HL-60/S4 treated with phorbol 12-myristate 13-acetate at 8.2 ng/mL for 4 days and 3 days (cell line): ENCODE data around the gene ZNF366.

Experiments
- in situ Hi-C: fragments of 300-500 bp; cut with MboI; formaldehyde crosslinking; loops from 2 replicates; pipeline ENCODE4 v1.15.0; 2022; ENCODE audit warnings: low sequenced_read_pairs

The ZNF366 gene

DNA sequence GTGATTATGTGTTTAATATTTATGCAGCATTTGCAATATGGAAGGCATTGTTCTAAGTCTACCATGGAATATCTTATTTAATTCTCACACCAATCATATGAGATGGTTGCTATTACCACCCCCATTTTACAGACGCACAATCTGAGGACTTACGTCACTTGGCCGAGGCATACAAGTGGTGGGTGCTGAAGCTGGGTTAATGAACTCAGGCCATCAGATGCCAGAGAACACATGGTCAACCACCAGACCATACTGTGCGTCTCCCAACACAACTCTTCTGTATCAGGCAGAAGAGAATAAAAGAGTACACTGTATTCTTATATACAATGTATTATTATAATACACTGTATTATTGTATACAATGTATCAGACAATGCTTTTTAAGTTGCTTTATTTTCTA is 59.5 kb downstream of the ZNF366 start:
- in situ Hi-C loops: no loop called here

DNA sequence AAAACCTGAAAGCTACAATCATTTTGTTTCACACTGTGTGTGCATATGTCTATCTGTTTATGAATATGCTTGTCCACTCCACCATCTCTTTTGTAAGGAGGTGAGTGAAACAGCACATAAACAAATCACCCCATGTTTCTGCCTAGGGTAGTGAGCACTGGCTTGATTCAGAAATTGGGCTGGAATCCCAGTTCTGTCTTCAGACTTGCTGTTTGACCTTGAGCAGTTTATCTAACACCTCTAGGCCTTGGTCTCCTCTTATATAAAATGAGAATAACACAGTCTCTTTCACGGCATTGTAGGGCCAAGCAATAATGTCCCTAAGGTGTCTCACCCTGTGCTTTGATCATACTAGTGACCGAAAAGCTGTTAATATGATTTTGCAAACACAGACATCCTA is 61.2 kb downstream of the ZNF366 start:
- in situ Hi-C loops: no loop called here

DNA sequence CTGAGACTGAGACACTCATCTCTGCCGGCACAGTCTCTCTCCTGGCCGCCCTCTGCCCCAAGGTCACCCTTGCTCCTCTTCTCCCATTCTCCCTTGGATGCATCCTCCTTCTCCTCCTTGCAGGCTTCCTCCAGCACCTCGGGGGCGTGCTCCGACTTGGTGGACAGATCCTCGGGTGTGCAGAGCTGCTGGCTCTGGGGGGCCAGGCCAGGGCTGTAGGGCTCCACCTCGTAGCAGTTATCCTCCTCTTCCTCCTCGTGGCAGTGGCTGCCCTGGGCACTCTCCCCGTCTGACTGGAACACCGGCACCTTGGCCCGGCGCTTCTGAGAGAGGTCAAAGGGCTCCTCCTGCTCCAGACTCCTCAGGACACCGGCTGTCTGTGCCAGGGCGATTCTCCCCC is 63.3 kb downstream of the ZNF366 start:
- in situ Hi-C loops: no loop called here

DNA sequence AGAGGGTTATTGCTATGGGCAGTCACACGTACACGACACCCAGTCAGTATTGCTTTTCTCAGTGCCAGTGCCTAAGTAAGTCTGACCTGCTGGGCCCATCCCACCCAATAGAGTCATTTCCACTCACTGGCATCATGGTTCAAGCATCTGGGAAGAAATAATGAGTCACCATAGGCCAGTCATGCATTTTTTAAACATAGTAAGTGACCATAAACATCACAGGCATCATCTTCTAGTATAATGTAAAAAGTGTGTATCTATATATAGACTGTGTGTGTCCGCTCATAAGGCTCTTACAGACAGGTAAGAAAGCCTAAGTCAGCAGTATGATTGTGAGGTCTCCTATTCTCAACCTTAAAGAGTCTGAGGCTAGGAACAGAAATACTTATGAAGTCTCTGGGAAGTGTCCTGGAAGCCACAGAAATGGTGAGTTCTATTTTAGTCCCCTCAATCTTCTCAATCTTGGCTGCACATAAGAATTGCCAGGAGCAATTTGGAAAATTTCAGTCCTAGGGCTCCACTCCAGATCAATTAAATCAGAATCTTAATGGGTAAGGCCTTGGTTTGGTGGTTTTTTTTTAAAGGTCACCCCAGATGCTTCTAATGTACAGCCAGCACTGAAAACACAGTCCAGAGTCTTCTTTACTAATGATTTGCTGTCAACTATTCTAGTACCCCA is 65.2 kb downstream of the ZNF366 start:
- in situ Hi-C loops: no loop called here

DNA sequence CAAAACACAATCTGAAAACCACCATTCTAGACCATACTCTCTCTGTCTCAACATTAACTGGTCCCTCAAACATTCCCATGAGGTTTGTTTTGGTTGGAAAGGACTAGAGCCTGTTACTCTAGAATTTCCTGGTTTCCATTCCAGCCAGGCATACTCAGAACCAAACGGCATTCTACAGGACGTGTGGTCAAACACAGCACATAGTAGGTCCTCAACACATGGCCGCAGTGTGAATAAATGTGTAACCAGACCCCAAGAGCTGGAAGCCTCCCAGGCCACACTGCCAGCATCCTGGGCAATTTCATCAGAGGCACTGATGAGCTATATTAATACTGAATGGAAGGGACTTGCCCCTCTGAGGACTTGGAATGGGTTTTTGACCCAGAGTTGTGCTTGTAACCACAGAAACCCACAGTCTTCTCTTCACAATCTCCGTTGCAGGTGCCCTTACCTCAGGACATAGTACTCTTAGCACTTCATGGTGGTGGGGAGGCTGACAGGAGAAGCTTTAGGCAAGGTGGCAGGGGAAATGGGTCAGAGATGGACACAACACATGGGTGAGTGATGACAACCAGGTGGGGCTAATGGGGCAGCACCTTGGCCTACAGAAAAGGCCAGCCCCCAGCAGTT is 66.0 kb downstream of the ZNF366 start:
- in situ Hi-C loops: no loop called here

DNA sequence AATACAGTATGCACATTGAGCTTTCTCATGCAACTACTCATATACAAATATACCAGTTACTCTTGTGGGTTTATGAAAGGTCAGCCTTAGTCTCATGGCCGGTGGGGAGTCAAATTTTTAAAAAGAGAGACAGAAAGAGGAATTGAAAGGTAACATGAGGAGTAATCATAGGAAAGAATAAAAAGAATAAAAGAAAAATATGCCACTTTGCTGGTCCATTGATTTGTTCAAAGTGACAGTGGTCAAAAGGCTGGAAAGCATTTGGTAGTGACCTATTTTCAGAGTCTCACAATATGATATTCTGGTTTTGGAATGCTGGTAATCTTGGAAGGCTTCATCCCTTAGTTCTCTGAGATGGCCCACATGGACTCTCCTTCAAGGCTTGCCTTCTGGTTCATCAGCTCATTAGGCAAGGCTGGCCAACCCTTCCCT is 67.0 kb downstream of the ZNF366 start:
- in situ Hi-C loops: no loop called here

DNA sequence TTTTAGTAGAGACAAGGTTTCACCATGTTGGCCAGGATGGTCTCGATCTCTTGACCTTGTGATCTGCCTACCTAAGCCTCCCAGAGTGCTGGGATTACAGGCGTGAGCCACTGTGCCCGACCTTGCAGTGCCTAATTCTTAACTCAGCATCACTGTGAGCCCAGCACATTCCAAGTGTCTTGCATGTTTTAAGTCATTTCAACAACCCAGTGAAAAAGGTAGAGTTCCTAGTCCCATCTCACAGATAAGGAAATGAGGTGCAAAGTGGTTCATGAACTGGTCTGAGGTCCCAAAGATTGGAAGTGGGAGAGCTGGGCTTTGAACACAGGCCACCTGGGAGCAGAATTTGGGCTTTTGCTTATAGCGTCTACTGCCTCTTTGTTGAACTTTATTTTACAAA is 68.0 kb downstream of the ZNF366 start:
- in situ Hi-C loops: no loop called here

DNA sequence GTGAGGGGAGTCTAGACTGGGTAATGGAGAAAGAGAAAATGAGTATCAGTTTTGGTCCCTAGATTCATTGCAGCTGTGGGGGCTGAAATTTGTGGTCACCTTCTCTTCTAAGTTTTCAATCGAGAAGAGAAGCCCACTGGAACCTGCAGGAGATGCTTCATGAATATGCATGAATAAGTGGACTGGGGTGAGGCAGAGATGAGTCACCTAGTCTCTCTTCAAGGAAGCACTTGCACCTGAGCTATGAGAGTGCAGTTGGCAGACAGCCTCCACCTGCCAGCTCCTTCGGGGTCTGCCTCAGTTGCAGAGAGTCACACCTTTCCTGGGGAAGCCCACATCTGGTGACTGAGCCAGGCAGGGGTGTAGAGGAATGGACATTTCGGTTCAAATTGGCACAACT is 69.1 kb downstream of the ZNF366 start:
- in situ Hi-C loops: no loop called here

DNA sequence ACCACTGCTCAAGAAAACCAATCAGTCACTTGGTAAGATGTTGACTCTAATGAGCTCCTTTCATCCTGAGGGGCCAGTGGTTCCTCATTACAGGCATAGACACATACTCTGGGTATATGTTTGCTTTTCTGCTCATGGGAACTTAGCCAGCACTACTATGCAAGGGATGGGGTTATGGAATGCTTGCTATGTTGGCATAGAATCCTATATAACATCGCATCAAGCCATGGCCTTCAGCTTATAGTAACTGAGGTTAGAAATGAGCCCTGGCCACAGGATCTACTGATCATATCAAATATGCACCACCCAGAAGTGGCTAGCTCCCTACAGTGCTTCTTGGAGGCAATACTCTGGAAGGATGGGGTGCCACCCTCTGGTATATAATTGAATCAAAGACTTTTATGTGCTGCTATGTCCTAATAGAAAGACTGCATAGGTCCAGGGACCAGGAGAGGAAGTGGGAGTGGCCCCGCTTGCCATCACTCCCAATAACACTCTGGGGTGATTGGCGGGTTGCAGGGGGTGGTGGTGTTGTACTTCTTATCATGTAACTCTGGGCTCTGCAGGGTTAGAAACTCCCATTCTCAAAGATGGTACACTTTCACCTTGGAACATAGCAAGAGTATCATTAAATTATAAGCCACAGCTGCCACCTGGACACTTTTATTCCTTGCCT is 70.3 kb downstream of the ZNF366 start:
- in situ Hi-C loops: no loop called here

DNA sequence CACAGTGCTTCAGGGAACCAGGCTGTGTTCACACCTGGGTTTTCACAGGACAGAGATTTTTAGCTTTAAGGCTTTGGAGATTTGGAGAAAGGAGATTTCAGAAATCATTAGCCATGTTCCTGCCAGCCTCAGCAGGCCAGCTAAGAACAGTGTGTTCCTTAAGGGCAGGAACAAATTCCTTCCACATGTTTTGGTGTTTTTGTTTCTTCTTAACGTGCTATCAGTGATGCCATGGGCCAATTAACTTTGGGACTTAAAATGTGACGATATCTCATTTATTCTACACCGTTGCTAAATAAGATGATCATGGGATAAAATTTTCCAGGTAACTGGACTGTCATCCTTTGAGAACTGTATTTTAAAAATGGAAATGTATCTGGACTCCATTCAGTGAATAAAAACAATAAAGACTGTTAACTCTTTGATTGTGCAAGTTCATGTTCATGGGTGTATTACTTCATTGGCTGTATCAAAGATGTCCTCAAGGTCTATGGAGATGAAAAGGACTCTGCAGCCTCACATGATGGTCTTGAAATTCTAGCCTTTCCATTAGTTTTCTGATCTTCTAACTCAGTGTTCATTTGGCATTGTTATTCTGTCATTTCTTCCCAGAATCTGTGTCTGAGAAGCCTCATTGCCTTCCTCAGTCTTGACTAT is 72.3 kb downstream of the ZNF366 start:
- in situ Hi-C loops: no loop called here

DNA sequence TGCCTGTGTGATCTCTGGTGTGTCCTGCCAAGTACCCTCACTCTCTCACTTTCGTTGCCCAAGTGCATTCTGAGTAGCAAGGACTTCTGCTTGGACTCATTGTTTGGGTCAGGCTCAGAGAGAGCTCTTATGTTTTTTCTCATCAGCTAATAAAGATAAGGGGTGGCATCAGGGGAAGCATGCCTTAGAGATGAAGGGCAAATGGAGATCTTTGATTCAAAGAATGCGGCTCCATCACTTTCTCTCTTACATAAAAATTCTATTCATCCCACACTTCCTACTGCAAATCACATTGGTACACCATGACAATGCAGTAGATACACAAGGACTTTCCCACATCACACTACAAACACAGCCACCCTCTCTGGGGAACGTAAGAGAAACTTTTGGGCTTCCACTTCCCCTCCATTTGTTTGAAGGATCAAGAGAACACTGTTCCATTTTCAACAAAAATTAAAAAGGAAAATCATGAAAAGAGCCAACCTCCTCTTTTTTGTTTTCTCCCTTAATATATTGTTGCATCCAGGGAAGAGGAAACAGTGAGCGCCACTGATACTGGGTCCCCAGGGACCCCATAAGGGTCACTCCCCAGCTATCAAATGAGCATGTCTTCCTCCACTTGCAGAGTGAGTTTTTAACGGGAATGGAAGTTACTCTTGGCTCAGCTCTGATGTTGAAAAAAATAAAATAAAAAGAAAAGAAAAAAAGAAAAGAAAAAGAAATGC is 73.0 kb downstream of the ZNF366 start:
- in situ Hi-C loops: no loop called here

DNA sequence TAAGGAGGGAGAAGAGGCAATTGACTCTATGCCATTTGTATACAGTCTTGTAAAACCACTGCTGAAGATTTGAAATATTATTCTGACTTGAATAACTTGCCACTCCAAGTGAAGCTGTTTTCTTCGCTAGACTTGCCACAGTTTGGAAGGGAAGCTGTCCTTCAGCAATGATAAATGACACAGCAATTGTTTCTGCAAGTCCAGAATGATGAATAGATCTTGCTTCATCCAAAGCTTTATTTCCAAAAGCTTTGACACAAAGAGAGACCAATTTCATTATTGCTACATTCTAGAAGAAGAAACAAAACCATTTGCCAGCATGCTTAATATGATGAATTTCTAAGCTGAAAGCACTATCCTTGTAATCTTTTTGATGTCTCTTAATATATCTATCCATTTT is 73.7 kb downstream of the ZNF366 start:
- in situ Hi-C loops: no loop called here

DNA sequence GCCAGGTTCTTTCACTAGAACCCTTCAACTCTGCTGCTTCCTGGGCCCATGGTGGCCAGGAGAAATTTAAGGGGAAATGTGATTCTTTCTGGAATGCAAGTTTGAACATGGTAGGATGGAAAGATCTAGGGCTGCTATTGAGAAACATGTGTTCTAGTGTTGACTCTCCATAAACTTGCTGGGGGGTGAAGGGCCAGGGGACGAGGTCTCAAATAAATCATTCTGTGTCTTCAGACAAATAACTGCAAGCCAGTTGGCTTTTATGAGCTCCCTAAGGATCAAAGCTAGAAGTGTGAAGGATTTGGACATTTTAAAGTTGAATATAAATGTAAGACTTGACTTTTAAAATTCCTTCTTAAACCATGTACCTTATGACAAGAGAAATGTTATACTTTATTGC is 78.5 kb downstream of the ZNF366 start:
- in situ Hi-C loops: no loop called here

DNA sequence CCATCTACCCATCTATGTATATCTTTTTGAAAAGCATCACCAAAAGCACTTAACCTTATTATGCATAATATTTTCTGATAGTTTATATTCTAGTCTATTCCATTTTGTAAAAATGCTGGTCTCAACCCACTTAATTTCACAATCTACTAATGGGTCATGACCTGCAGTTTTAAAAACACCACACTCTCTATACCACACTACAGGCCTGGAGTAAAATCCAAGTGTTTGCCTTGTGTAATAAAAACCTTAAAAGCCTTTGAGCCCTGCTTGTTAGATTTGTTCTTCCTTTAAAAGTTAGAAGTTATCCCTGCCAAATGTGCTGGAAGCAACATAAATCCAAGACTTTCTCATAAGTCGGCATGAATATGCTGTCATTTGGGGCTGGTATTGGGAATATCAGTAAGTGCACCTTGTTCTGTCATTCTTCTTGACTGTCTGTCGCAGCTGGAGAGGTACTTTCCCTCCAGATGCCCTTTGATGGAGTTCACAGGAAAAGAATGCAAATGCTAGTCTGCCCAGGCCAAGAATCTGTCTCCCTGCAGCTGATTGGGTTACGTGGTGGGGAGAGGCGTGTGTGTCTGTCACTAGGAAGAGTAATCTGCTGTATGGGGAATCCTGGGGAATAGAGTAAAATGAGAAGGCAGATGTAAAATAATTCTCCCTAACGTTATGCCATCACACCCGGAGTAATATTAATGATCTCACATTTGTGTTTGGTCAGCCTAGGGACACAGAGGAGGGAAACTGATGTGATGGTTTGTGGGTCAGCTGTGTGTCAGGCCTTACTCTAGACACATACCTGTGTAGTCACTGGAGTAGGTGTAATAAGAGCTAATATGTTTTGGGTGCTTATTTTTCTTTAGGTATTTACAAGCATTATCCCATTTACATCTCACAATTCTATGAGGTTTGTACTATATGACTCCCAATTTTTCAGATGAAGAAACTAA is 79.4 kb downstream of the ZNF366 start:
- in situ Hi-C loops: no loop called here

DNA sequence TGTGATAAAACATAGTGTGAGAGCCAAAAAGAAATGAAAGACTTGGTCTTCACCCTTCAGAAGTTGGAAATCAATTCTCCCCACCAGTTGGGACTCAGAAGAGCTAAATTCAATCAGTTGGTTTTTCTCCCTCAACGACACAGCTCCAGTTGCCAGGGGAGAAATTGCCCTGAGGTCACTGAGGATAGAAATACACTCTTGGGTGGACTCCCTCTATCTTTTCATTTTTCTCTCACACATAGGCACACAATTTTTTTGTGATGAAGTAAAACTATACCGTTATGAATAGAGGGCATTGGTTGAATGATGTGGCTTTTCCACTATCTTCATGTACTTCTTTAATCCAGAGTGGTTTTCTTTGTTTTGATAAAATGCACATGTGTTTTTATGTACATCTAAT is 80.2 kb downstream of the ZNF366 start:
- in situ Hi-C loops: no loop called here

DNA sequence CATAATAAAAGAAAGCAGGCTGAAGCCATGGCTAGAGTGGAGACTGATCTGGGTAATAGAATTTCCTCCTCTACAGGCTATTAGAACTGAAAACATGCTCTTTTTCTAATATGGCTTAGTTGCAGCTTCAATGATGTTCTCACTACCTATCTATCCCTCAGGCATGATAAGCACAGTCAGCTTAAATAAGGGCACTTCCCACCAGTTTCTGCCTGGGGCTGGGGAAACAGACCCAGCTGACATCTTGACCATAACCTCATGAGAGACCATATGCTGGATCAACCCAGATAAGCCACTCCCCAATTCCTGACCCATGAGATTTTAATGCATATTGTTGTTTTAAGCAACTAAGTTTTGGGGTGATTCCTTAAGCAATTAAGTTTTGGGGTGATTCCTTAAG is 81.2 kb downstream of the ZNF366 start:
- in situ Hi-C loops: no loop called here

DNA sequence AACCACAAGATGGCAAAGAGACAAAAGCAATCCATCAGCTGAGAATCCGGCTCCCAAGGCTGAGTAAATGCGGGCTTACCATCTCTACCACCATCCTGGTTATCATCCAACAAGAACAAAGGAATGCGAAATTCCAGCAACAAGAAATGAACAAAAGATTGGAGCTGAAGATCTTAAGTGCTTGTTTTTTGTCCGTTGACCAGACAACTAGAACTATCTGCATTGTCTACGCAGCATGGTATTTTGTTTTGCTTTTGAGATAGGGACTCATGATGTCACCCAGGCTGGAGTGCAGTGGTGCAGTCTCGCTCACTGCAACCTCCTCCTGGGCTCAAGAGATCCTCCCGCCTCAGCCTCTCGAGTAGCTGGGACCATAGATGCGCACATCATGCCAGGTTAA is 88.9 kb downstream of the ZNF366 start:
- in situ Hi-C loops: no loop called here

DNA sequence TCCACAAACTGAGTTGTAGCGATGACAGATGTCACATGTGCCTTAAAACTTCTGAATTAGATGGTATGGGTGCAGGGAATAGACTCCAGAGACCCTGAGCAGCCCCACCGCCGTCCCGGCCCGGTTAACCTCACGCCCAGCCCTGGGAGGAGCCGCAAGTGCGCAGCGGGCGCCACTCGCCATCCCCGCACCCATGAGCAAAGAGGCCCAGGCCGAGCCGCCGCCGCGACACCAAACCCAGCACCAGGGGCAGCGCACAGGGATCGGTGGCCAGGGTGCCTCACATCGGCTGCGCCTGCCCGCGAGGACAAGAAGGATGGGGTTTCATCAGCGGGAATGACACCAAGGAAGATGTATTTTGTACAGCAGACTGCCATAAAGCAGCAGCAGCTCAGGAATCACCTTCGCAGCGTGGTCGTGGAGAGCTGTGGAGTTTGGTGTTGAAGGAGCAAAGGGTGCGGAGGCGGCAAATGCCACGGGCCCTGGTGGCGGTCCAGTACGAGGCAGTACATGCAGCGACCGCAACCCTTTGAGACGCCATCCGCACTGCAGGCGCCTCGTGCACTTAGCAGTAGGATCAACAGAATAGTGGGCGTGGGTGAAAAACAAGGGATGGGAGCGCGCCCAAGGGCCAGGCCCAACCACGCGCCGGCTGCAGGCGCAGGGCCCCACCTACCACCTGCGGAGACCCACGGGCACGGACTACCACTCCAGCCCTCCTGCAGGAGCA is 89.7 kb downstream of the ZNF366 start:
- in situ Hi-C loops: no loop called here

DNA sequence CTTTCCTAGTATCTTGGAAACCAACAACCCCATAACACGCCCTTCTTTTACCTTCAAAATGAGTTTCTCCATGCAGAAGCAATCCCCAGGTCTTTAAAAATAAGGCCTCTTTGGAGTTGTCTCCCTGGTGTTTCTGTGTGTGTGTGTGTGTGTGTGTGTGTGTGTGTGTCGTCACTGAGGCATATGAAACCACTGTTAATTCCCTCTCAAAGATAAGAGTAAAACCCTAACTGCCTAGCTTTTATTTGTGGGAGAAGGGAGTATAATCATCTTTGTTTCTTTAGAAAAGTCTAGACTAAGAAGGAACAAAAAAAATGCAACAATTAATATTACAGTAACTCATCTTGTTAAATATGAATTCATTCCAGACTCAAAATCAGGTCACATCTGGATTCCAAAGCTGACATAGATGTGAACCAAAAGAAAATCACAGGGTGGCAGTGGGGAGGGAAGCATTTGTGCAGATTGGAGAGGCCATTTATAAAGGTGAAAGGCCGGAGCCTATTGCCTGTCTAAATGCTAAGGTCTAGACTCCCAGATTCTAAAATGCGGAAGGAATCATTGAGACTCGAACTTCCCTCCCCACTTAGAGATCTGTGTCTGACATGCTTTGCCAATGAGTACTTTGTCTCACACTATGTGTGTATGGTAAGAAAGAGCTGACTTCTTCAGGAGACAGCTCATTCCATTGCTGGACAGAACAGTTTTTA is 91.4 kb downstream of the ZNF366 start:
- in situ Hi-C loops: no loop called here
